MG63 (cell line): ENCODE data around the gene TGFBR2. TPM values are rescaled to one million over a fixed set of nuclear protein-coding genes. Genes with fewer than 3 reads are reported as not detected.
"Not testable (repeated sequence)": the region's sequence is repeated elsewhere in the genome, so short reads cannot be mapped to it uniquely, and the experiment has no call there.

Source experiments
- DNase-seq: peaks from one replicate; pipeline ENCODE4 v3.0.0-alpha.2; 2020
- H3K27me3 ChIP-seq: fragments of 250-450 bp; sonication (Bioruptor Pico); 2 replicates; pipeline ENCODE4 v1.5.1; 2020; ENCODE audit warnings: mild to moderate bottlenecking, moderate library complexity
- H3K36me3 ChIP-seq: fragments of 250-450 bp; sonication (Bioruptor Pico); 2 replicates; pipeline ENCODE4 v1.5.1; 2020; ENCODE audit warnings: mild to moderate bottlenecking, moderate library complexity
- H3K4me3 ChIP-seq: fragments of 250-450 bp; sonication (Bioruptor Pico); 2 replicates; pipeline ENCODE4 v1.5.1; 2020; ENCODE audit warnings: mild to moderate bottlenecking, moderate library complexity
- H3K9me3 ChIP-seq: fragments of 250-450 bp; sonication (Bioruptor Pico); 2 replicates; pipeline ENCODE4 v1.5.1; 2020; ENCODE audit warnings: mild to moderate bottlenecking, moderate library complexity
- total RNA-seq: library from RNA; depleted of rRNA; stranded (reverse); fragments of >200 nt; shearing (Covaris generic); gene quantifications from 2 replicates; pipeline ENCODE4 v1.2.3, GENCODE V29; 2014; ENCODE audit warnings: low replicate concordance

The TGFBR2 gene
- total RNA-seq, 1 experiment from 2014 or later: 28.9 TPM

- Histone ChIP-seq H3K27me3 (no peaks in the 10 kb centered on the region), H3K36me3 (no peaks in the 10 kb centered on the region; the same call in 1 of the 2 replicates), H3K9me3 (no peaks in the 10 kb centered on the region), H3K4me3 (no peak overlapping the region)
- DNase-seq: no peak
Observed at GRCh38 chr3:30613133-30613825, 6.9 kb downstream of the TGFBR2 start.

GRCh38 chr3:30614373-30614772, 8.0 kb downstream of the TGFBR2 start:
- Histone ChIP-seq H3K4me3 (no peak overlapping the region), H3K9me3 (no peaks in the 10 kb centered on the region), H3K27me3 (no peaks in the 10 kb centered on the region), H3K36me3 (no peaks in the 10 kb centered on the region; the same call in 1 of the 2 replicates)
- DNase-seq: no peak

- Histone ChIP-seq H3K27me3 (no peaks in the 10 kb centered on the region), H3K36me3 (no peaks in the 10 kb centered on the region; the same call in 1 of the 2 replicates), H3K9me3 (no peaks in the 10 kb centered on the region), H3K4me3 (no peak overlapping the region)
- no peak for DNase-seq
Observed at GRCh38 chr3:30614943-30615342, 8.5 kb downstream of the TGFBR2 start.

GRCh38 chr3:30615615-30616346, 9.4 kb downstream of the TGFBR2 start:
- Histone ChIP-seq H3K27me3 (no peaks in the 10 kb centered on the region), H3K4me3 (no peak overlapping the region), H3K9me3 (no peaks in the 10 kb centered on the region), H3K36me3 (no peaks in the 10 kb centered on the region; the same call in 1 of the 2 replicates)
- no peak for DNase-seq

- Histone ChIP-seq H3K4me3 (no peak overlapping the region), H3K9me3 (no peaks in the 10 kb centered on the region), H3K27me3 (no peaks in the 10 kb centered on the region), H3K36me3 (no peaks in the 10 kb centered on the region; the same call in 1 of the 2 replicates)
- no peak for DNase-seq
Observed at GRCh38 chr3:30616347-30617027, 10.1 kb downstream of the TGFBR2 start.

GRCh38 chr3:30617069-30617468, 10.7 kb downstream of the TGFBR2 start:
- no peak for DNase-seq
- Histone ChIP-seq H3K27me3 (no peaks in the 10 kb centered on the region), H3K4me3 (no peak overlapping the region), H3K9me3 (no peaks in the 10 kb centered on the region), H3K36me3 (no peaks in the 10 kb centered on the region; the same call in 1 of the 2 replicates)

- Histone ChIP-seq H3K36me3 (no peaks in the 10 kb centered on the region; the same call in 1 of the 2 replicates), H3K9me3 (no peaks in the 10 kb centered on the region), H3K4me3 (no peak overlapping the region), H3K27me3 (no peaks in the 10 kb centered on the region)
- DNase-seq: no peak
Observed at GRCh38 chr3:30617653-30618052, 11.3 kb downstream of the TGFBR2 start.

- H3K36me3 ChIP-seq: no peaks in the 10 kb centered on the region; the same call in 1 of the 2 replicates
- no peak for DNase-seq
- no peak overlapping the region for H3K4me3 ChIP-seq
- H3K27me3 ChIP-seq: no peaks in the 10 kb centered on the region
- H3K9me3 ChIP-seq: no peaks in the 10 kb centered on the region
Observed at GRCh38 chr3:30618526-30618925, 12.1 kb downstream of the TGFBR2 start.

- Histone ChIP-seq H3K9me3 (no peaks in the 10 kb centered on the region), H3K27me3 (no peaks in the 10 kb centered on the region), H3K36me3 (no peaks in the 10 kb centered on the region; the same call in 1 of the 2 replicates), H3K4me3 (no peak overlapping the region)
- DNase-seq: no peak
Observed at GRCh38 chr3:30619318-30619717, 12.9 kb downstream of the TGFBR2 start.

- no peaks in the 10 kb centered on the region for H3K9me3 ChIP-seq
- no peaks in the 10 kb centered on the region; the same call in 1 of the 2 replicates for H3K36me3 ChIP-seq
- H3K27me3 ChIP-seq: no peaks in the 10 kb centered on the region
- H3K4me3 ChIP-seq: no peak overlapping the region
- DNase-seq: no peak
Observed at GRCh38 chr3:30620402-30621360, 14.3 kb downstream of the TGFBR2 start.

- Histone ChIP-seq H3K4me3 (no peak overlapping the region), H3K36me3 (no peaks in the 10 kb centered on the region; the same call in 1 of the 2 replicates)
Observed at GRCh38 chr3:30621576-30621975, 15.2 kb downstream of the TGFBR2 start.

GRCh38 chr3:30622047-30622545, 15.7 kb downstream of the TGFBR2 start:
- H3K36me3 ChIP-seq: no peaks in the 10 kb centered on the region; the same call in 1 of the 2 replicates
- DNase-seq: no peak
- H3K9me3 ChIP-seq: no peaks in the 10 kb centered on the region
- no peaks in the 10 kb centered on the region for H3K27me3 ChIP-seq
- no peak overlapping the region for H3K4me3 ChIP-seq

More at GRCh38 chr3:30621576-30621975, 15.2 kb downstream of the TGFBR2 start:
- Histone ChIP-seq H3K9me3 (no peaks in the 10 kb centered on the region), H3K27me3 (no peaks in the 10 kb centered on the region)
- DNase-seq: no peak

- DNase-seq: no peak
- Histone ChIP-seq H3K9me3 (no peaks in the 10 kb centered on the region), H3K27me3 (no peaks in the 10 kb centered on the region), H3K36me3 (no peaks in the 10 kb centered on the region; the same call in 1 of the 2 replicates), H3K4me3 (no peak overlapping the region)
Observed at GRCh38 chr3:30622790-30623189, 16.4 kb downstream of the TGFBR2 start.

- Histone ChIP-seq H3K4me3 (no peak overlapping the region), H3K27me3 (no peaks in the 10 kb centered on the region), H3K36me3 (no peaks in the 10 kb centered on the region), H3K9me3 (no peaks in the 10 kb centered on the region)
- no peak for DNase-seq
Observed at GRCh38 chr3:30623351-30623750, 16.9 kb downstream of the TGFBR2 start.

- H3K9me3 ChIP-seq, H3K27me3 ChIP-seq, H3K4me3 ChIP-seq, H3K36me3 ChIP-seq, DNase-seq: not testable (repeated sequence)
Observed at GRCh38 chr3:30624480-30624879, 18.1 kb downstream of the TGFBR2 start.
